Fibroblast of lung (primary cell): ENCODE measurements around the gene PPA1.

Experiments used
- CTCF ChIP-seq, 2 donors: IDR thresholded peaks in 1 of 2; conservative IDR thresholded peaks in 1 of 2; 1 replicate in 1 of 2; 2 replicates in 1 of 2; pipeline ENCODE4 v1.5.1; 2011 to 2012; ENCODE audit warnings: low read length in 2 of 2, control low read depth in 1 of 2, inconsistent platforms in 1 of 2, low read depth in 1 of 2, mild to moderate bottlenecking in 1 of 2
- EZH2 ChIP-seq: IDR thresholded peaks from 2 replicates; pipeline ENCODE4 v1.5.1; 2012; ENCODE audit warnings: low read length, control low read depth, mild to moderate bottlenecking; ENCODE audit errors: missing control alignments

DNA sequence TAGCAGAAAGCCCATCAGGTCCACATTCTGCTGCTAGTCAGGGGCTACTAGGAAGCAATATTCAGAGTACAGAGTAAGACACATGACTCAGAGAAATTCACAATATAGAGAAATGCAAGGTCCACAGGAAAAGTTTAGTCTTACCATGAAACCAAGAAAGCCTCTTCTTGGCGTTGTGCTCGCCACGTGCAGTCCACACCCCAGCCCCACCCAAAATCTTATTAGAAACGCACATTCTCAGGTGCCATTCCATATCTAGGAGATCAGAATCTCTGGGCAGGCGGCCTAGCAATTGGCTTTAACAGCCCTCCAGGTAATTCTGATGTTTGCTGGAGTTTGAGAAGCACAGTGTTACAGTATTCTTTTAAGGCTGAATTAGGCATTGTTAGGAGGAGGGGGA, 47.1 kb downstream of the PPA1 start:
- TF ChIP-seq CTCF (conservative IDR thresholded peaks at IDR 0.05 in 1 of 2, IDR thresholded peaks at IDR 0.05 in 1 of 2; ENCODE audit: low read depth in 1 of 2, low read length in 2 of 2) (no peak), EZH2 (no peak)
